Renal cortex interstitium (tissue), 11 donors: ENCODE results near the gene MRPL28. TPM values are rescaled to one million over a fixed set of nuclear protein-coding genes. Genes with fewer than 3 reads are reported as not detected.
"Not testable (repeated sequence)": the region's sequence is repeated elsewhere in the genome, so short reads cannot be mapped to it uniquely, and the experiment has no call there.

ENCODE experiments used
- DNase-seq, 11 donors: peaks; one replicate each; pipeline ENCODE4 v3.0.0-alpha.2; 2013; ENCODE audit warnings: low read depth in 9 of 11, low spot score in 4 of 11; ENCODE audit errors: extremely low read depth in 1 of 11
- polyA plus RNA-seq, 3 donors: library from polyadenylated mRNA; unstranded; fragments of 120-200 nt; gene quantifications; one replicate each; pipeline ENCODE4 v1.2.1, GENCODE V29; 2013; ENCODE audit not compliant: insufficient read length in 3 of 3

Gene MRPL28
- polyA plus RNA-seq, 3 donors, result 55.3 to 90.5 (median 65.3) TPM

GRCh38 chr16:364595-365491 is 5.5 kb downstream of the MRPL28 start:
- DNase-seq, result no peak

- no peak for DNase-seq
Measured at GRCh38 chr16:363766-364490, 6.4 kb downstream of the MRPL28 start.

GRCh38 chr16:363110-363765 is 7.1 kb downstream of the MRPL28 start:
- no peak for DNase-seq

GRCh38 chr16:362702-362999 is 7.7 kb downstream of the MRPL28 start:
- DNase-seq, result not testable (repeated sequence)

- peak in 1 of 11 donors; percentile 44 for DNase-seq
Measured at GRCh38 chr16:361872-362701, 8.3 kb downstream of the MRPL28 start.

- no peak for DNase-seq
Measured at GRCh38 chr16:361341-361871, 8.9 kb downstream of the MRPL28 start.

- no peak for DNase-seq
Measured at GRCh38 chr16:360698-361336, 9.5 kb downstream of the MRPL28 start.

GRCh38 chr16:359871-360697 is 10.3 kb downstream of the MRPL28 start:
- no peak for DNase-seq

GRCh38 chr16:359067-359763 is 11.1 kb downstream of the MRPL28 start:
- no peak for DNase-seq

GRCh38 chr16:356741-357140 is 13.6 kb downstream of the MRPL28 start:
- no peak for DNase-seq

GRCh38 chr16:354971-355461 is 15.3 kb downstream of the MRPL28 start:
- no peak for DNase-seq

GRCh38 chr16:354291-354881 is 16.0 kb downstream of the MRPL28 start:
- no peak for DNase-seq

GRCh38 chr16:353404-354290 is 16.7 kb downstream of the MRPL28 start:
- DNase-seq, result no peak

GRCh38 chr16:352547-353403 is 17.6 kb downstream of the MRPL28 start, which contains the start of gene AXIN1:
Gene AXIN1, minus strand, starts transcription at chr16:352723. Its CDS starts 5,698 bp downstream, at chr16:347025.
- DNase-seq, result peak; percentile 82 to 97 (median 89)
